Kidney capillary endothelial cell (primary cell): ENCODE measurements around the gene TMEM213.
"Not testable (repeated sequence)": the region's sequence is repeated elsewhere in the genome, so short reads cannot be mapped to it uniquely, and the experiment has no call there.

Experiments used
- DNase-seq: peaks from one replicate; pipeline ENCODE4 v3.0.0-alpha.2; 2018; ENCODE audit warnings: low spot score

Gene TMEM213

DNA sequence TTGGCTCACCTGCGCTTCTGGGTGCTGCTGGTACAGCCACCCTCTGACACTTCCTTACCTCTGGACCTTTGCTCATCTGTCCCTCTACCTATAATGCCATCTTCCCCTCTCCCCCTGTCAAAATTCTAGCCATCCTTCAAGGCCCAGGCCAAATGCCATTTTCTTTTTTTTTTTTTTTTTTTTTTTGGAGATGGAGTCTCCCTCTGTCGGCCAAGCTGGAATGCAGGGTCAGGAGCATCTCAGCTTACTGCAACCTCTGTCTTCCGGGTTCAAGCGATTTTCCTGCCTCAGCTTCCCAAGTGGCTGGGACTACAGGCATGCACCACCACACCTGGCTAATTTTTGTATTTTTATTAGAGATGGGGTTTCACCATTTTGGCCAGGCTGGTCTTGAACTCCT lies 748 bp upstream of the TMEM213 start:
- DNase-seq, result not testable (repeated sequence)

DNA sequence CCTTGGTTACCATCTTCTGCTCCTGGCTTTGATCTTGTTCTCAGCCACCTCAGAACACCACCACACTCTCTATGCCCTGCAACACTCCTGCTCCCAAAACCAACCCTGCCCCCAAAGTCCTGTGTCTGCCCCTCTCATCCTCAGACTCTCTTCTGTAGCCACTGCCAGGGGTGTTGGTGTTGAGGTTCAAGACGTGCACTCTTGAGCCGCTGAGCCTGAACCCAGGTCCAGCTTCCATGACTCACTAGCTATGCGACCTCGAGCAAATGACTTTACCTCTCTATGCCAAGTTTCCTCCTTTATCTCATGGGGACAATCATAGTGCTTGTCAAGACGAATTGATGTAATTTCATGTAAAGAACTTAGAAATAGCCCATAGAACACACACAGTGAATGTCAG lies 1.0 kb downstream of the TMEM213 start:
- DNase-seq, result no peak

DNA sequence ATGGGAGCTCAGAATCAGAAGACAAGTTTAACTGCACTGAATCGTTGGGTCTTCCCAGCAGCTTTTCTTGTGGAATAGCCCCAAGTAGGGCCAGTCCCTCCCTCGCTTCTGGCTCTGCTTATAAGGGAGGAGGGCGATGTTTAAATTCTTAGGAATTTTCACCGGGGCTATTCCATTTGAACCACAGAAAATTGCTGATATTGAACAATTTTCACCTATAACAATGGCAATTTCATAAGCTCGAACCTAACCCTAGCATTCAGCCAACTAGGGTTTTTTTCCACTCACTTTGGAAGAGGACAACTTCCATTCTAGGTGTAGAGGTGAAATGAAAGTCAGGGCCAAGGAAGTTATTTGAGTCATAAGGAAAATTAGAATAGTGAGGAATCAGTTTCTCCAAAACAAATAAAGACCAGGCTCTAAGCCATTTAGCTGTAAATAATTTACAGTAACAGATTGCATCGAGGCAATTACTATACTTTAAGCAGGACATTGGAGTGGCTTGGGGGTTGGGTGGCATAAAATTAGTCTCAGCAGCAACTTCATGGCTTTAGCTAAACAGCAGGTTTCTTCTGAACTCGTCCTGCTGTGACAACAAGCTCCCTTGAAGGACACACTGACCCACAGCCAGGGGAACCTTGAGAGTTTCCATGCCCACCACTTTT lies 1.7 kb downstream of the TMEM213 start:
- no peak for DNase-seq

DNA sequence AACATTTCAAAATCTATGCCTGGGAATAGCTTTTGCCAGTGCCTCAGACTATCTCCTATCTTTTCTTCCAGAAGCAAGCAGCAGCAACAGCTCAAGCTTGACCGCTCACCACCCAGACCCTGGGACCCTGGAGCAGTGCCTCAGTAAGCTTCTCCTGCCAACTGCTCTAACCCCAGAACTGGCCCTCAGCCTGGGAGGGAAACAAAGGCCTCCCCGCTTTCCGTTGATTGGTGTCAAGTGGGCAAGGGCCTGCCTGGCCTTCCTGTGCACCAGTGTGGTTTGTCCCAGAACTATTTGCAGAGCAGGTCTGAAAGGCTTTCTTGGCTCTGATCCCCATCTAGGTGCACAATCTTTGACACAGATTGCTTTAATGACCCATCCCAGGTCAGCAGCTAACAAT lies 3.5 kb downstream of the TMEM213 start:
- no peak for DNase-seq

DNA sequence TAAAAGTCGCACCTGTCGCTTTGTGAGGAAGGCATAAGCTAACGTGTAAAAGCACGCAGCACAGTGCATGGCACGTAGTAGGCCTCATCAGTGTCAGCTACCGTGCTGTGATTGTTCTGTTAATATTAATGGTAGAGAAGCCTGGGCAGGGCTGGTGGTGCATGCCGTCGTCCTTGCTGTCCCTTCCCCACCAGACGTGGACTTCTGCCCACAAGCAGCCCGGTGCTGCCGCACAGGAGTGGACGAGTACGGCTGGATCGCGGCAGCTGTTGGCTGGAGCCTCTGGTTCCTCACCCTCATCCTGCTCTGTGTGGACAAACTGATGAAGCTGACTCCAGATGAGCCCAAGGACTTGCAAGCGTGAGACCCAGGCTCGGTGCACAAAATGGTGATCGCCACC lies 4.9 kb downstream of the TMEM213 start:
- DNase-seq, result no peak

DNA sequence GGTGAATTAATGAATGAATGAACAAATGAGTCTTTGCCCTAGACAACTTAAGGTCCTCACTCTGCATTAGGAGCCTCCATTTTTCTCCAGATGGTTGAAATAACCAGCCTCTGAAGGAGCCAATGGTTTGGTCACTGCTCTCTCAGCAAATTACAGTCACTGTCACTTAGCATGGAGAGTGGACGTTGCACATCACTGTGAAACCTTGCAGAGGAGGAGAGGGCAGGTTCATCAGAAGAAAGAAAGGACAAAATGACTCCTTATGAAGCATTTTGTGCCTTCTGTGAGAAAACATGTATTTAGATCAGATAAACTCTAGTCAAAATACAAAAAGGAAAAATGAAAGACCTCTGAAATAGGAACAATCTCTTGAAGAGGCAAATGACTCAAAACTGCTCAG lies 6.8 kb downstream of the TMEM213 start:
- no peak for DNase-seq

DNA sequence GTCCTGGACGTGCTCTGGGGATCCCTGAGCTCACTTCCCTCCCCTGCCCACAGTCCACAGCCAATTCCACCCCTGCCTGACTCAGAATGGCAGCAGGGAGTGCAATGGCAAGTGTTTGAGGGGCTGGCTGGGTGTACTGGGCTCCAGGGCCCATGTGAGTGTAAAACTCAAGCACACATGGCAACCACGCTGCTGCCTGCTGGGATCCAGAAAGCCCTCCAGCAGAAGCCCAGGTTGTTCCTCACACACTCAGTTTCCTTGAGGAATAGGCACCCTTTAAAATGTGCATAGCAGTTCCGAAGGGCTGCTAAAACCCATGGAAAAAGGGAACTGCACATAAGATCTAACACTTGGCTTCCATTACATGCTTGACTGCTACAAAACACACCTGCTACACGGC lies 11.6 kb downstream of the TMEM213 start:
- no peak for DNase-seq

DNA sequence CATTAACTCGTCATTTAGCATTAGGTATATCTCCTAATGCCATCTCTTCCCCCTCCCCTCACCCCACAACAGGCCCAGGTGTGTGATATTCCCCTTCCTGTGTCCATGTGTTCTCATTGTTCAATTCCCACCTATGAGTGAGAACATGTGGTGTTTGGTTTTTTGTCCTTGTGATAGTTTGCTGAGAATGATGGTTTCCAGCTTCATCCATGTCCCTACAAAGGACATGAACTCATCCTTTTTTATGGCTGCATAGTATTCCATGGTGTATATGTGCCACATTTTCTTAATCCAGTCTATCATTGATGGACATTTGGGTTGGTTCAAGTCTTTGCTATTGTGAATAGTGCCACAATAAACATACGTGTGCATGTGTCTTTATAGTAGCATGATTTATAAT lies 13.5 kb downstream of the TMEM213 start:
- not testable (repeated sequence) for DNase-seq

DNA sequence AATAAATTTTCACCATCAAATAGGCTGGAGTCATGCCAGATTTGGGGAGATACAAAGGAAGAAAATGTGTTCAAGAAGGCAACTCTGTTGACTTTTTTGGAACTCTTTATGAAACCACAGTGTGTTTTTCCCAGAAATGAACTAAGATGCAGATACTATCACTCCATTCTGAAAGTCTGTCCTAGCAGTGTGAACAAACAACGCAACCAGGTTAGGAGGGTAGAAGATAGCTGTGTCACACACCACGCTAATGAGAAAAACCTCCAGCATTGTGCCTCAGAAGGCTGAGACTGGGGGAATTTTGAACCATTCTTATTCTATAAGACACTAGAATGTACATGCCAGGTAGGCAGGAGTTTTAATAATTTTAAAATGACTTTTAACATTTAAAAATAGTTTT lies 16.2 kb downstream of the TMEM213 start:
- no peak for DNase-seq

DNA sequence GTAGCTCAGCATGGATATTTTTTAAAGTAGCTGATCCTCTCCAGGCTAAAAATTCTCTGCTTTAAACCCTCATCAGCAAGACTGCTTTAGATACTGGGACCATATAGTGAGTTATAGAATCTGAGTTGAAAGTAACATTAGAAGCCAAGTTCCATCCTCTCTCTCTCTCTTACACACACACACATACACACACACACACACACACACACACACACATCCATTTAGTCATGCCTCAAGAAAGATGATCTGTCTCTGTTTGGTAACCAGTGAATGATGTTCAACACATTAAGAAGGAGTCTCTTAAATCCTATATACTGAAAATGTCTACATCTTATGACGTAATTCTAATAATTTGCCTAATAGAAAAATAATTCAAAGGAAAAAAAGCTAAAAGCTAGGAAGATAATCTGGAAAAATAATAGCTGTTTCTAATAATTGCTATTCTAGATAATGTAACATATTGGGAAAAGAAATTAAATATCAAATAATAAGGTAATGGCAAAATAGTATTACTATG lies 17.1 kb downstream of the TMEM213 start:
- no peak for DNase-seq

DNA sequence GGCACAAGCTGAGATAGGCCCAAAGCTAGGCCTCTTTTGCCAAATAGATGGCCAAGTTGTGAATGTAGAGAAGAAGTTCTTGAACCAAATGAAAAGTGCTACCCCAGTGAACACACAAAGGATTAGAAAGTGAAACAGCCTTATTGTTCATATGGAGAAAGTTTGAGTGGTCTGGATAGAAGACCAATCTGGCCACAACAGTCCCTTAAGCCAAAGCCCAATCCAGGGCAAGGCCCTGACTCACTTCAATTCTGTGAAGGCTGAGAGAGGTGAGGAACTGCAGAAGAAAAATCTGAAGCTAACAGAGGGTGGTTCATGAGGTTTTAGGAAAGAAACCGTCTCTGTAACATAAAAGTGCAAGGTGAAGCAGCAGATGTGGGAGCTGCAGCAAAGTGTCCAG lies 18.9 kb downstream of the TMEM213 start:
- no peak for DNase-seq

DNA sequence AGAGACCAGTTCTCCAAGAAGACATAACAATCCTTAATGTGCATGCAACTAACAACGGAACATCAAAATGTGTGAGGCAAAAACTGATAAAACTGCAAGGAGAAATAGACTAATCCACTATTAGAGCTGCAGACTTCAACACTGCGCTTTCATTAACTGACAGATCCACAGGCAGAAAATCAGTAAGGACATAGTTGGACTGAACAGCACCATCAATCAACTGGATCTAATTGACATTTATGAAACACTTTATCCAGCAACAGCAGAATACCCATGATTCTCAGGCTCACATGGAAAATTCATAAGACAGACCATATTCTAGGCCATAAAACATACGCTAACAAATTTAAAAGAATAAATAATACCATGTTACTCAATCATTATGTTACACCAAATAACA lies 21.8 kb downstream of the TMEM213 start:
- DNase-seq, result no peak

DNA sequence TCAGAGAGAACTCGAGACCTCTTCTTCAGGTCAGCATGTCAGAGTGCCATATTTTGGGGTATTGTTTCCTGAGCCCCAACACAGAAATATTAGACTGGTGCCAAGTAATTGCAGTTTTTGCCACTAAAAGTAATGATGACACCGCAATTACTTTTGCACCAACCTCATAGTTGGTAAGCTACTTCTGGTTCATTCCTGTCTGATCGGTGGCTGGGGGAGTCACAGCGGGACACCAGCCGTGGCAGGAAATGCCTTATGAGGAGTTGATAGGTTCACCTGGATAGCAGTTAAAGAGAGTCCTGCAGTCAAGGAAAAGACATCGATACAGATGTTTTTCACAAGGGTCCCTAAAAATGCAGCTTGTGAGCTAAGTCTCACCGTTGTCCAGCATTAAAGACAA lies 24.1 kb downstream of the TMEM213 start:
- DNase-seq, result no peak

DNA sequence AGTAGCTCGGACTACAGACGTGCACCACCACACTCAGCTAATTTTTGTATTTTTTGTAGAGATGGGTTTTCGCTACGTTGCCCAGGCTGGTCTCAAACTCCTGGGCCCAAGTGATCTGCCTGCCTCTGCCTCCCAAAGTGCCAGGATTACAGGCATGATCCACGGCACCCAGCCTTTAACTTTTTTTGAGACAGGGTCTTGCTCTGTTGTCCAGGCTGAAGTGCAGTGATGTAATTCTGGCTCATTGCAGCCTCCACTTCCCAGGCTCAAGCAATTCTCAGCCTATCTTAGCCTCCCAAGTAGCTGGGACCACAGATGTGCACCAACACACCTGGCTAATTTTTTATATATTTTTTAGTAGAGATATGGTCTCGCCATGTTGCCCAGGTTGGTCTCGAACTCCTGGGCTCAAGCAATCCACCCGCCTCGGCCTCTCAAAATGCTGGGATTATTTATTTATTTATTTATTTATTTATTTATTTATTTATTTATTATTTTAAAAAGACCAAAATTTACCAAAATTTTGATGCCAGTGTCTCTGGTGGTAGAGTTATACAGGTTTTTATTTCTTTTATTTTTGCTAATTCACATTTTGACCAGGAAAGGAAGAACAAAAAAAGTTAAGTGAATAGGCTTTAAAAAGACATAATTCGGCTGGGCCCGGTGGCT lies 25.2 kb downstream of the TMEM213 start:
- no peak for DNase-seq

DNA sequence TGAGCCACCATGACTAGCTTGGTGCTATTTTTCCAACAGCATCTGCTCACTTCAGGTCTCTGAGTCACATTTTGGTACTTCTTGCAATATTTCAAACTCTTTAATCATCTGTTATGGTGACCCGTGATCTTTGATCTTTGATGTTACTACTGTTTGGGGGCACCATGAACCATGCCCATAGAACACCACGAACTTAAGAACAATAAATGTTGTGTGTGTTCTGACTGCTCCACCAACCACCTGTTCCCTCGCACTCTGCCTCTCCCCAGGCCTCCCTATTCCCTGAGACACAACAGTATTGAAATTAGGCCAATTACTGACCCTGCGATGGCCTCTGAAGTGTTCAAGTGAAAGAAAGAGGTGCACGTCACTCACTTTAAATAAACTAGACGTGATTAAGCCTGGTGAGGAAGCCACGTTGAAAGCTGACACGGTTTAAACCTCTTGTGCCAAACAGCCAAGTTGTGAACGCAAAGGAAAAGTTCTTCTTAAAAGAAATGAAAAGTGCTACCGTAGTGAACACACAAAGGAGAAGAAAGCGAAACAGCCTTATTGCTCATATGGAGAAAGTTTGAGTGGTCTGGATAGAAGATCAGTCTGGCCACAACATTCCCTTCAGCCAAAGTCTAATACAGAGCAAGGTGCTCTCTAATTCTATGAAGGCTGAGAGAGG lies 27.4 kb downstream of the TMEM213 start:
- DNase-seq, result no peak

DNA sequence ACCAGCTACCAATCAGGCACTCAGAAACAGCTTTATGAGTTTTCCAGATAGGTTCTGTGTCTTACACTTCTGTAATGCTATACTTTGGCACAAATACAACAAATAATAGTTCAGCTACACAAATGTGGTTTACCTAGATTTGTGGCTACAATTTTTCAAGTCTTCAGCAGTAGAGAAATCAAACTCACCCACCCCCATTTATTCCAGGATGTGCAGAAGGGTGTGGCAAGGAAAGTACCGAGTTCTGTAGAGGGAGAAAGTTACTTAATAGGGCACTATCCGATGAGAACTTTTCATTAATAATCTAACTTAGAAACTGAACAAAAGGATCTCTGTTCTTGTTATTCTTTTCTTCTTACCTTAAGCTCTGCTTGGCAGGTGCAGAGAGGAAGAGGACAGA lies 30.5 kb downstream of the TMEM213 start:
- DNase-seq, result no peak

DNA sequence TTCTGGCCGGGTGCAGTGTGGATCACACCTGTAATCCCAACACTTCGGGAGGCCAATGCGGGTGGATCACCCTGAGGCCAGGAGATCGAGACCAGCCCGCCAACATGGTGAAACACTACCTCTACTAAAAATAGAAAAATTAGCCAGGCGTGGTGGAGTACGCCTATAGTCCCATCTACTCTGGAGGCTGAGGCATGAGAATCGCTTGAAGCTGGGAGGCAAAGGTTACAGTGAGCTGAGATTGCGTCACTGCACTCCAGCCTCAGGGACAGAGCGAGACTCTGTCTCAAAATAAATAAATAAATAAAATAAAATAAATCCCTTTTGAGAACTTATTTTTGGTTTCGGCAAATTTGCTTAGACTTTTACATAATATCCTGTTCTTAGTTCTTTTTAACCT lies 31.5 kb downstream of the TMEM213 start:
- no peak for DNase-seq

DNA sequence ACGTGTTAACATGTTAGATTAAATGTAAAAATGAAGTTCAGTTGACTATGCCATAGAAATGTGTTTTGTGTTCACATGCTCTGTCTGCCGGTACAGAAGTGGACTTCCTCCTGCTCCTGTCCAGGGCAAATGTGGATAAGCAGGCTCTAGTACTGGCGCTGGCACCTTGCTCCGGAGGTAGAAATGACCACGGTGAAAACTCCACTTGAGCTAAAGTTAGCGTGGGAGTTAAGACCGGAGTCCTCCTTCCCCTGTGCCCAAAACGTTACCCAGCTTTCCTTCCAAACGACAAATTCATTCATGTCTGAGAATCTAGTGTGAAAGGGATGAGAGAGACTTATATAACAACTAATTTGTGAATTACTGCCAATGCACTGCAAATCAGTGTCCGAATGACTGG lies 35.2 kb downstream of the TMEM213 start:
- DNase-seq, result no peak

DNA sequence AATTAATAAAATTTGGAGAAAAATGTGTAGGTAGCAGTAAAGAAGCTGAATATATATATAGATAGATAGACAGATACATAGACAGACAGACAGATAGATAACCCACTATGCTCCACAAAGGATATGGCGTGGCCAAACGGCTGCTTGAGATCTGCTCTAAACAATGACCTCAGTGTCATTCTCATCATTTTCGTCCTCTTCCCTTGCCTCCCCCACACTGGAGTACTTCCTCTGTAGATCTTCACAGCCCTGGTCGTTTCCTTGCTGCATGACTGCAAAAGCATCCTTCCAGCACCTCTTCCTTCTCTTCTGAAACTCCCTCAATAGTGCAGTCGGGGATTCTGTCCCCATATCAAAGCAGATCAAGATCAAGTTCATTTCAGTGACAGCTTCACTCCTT lies 35.8 kb downstream of the TMEM213 start:
- no peak for DNase-seq

DNA sequence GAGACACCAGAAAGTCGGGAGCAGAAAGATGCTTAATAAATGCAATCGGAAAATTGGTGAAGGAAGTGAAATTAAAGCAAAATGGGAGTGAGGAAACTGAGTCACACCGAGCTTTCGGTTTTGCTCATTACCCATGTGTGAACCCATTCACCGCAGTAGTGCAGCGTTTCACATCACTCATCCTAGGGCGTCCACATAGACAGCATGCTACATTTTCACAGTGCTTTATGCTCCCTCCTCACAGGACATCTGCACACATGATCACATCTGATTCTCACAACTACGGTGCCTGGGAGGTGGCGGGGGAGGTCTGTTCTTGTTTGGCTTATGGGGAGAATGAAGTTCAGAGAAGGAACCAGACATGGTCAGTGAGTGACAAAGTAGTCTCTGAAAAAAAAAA lies 36.8 kb downstream of the TMEM213 start:
- no peak for DNase-seq

DNA sequence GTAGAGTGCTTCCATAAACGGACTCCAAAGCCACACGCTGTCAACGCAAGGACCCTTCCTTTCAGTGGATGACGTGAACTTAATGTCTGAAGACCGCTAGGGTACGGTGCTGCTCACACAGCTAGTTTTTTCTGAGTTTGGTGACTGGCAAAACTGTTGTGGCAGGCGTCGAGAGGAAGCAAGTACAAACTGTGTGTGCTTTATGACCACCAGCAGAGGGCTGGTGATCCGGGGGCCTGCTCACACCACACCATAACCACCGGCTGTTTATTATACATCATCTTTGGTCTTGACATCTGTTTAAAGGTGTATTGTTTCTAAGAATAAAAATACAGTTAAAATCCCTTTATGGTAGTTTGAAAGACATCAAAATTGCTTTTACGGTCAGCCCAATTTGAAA lies 37.3 kb downstream of the TMEM213 start:
- no peak for DNase-seq

DNA sequence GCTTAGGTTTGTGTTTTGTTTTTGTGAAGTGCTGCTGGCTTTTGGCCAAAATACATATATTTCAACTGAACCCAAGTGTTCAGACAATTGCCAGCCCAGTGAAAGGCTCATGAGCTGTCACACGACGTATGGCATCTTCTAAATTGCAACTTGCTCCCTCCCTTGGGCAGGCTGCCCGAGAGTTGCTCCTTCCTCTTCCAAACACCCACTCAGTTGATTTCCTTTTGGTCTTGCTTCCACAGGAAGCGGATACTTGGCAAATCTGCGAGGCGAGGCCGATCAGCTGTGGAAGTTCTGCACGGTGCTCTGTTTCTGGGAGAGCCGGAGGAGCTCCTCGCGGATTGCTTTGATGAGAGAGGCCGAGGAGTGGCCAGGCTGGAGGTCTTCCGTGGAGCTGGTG lies 39.8 kb downstream of the TMEM213 start:
- peak; percentile 22 for DNase-seq

DNA sequence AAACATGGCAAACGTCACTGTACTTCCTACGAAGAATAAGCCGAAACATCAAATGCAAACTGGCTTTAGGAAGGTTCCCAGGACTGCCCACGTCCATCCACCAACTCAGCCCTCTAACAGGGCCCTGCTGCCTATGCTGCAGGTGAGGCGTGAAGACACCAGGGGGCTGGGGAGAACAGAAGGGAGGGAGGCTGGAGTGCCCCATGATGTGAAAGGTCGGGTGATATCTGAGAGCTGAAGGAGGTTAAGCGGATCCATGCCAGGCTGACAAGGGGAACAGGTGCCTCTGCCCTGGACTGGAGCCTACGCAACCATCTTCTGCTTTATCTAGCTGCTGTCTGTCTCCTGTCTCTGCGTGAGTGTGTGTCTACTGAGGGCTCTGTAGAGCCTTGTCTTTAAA lies 40.4 kb downstream of the TMEM213 start:
- DNase-seq, result no peak
